K562 (cell line): ENCODE results near the gene ETNK1. TPM values are rescaled to one million over a fixed set of nuclear protein-coding genes. Genes with fewer than 3 reads are reported as not detected.
A peak's percentile ranks its signal among the peaks of the same experiment; 100 is the strongest.

ENCODE experiments used
- ATAC-seq: fragments of 200-7000 bp; cut with Tn5 transposase; 3 replicates; pipeline ENCODE4 v1.9.1; 2020; ENCODE audit warnings: moderate library complexity
- BruUV-seq: library from RNA; stranded (reverse); fragments of 400-500 nt; replicated peaks from 2 replicates; lab custom pipeline; 2021; lab: Mats Ljungman, UMichigan
- CTCF ChIA-PET: fragments of 300-600 bp; formaldehyde crosslinking; extraction: SDS; loops from one replicate; lab custom pipeline; 2021; ENCODE audit warnings: low intra/inter-chr PET ratio; lab: Yijun Ruan, JAX
- POLR2A ChIA-PET: fragments of 300-600, 350-650 bp; sonication (Branson Sonifier 250); formaldehyde crosslinking; extraction: SDS; loops from one replicate; lab custom pipeline; 2021; ENCODE audit warnings: antibody characterized with exemption, inconsistent platforms; lab: Yijun Ruan, JAX
- DNase-seq, 4 experiments: peaks; one replicate each; pipeline versions ENCODE4 v3.0.0 to v3.0.0-alpha.2; 2011 to 2018; ENCODE audit warnings: low spot score in 3 of 4, mixed read lengths in 3 of 4; ENCODE audit errors: extremely low read depth in 1 of 4
- FAIRE-seq: peaks from 2 replicates; lab custom pipeline; 2011; peaks lifted over from hg19 to GRCh38; lab: Jason Lieb, UNC
- H2AFZ ChIP-seq: 2 replicates; pipeline ENCODE4 v1.6.0; 2011; ENCODE audit warnings: low read depth, low read length, control low read depth, inconsistent platforms
- H3K27ac ChIP-seq: fragments of 200-600 bp; 3 replicates; pipeline ENCODE4 v1.8.0; 2011; ENCODE audit warnings: low read depth, mild to moderate bottlenecking, control low read depth, inconsistent platforms, low read length, moderate library complexity, mixed read lengths; ENCODE audit errors: extremely low read depth
- H3K27me3 ChIP-seq, 2 experiments: fragments of 300-600 bp in 1 of 2; 2 replicates in 1 of 2; 3 replicates in 1 of 2; pipeline versions ENCODE4 v1.6.0 to v1.8.0; 2011; ENCODE audit warnings: inconsistent platforms in 2 of 2, low read length in 2 of 2, mild to moderate bottlenecking in 1 of 2, mixed read lengths in 1 of 2, moderate library complexity in 1 of 2; ENCODE audit not compliant: control insufficient read depth in 2 of 2, insufficient read depth in 2 of 2
- H3K36me3 ChIP-seq: fragments of 300-600 bp; 3 replicates; pipeline ENCODE4 v1.8.0; 2011; ENCODE audit warnings: mild to moderate bottlenecking, low read length, inconsistent platforms; ENCODE audit not compliant: control insufficient read depth, insufficient read depth
- H3K4me1 ChIP-seq, 2 experiments: fragments of 200-600 bp in 1 of 2; replicated peaks in 1 of 2; 2 replicates in 1 of 2; 3 replicates in 1 of 2; pipeline versions ENCODE4 v1.5.1 to v1.8.0; 2011; ENCODE audit warnings: inconsistent platforms in 2 of 2, low read length in 2 of 2, mild to moderate bottlenecking in 1 of 2, mixed read lengths in 1 of 2, moderate library complexity in 1 of 2; ENCODE audit not compliant: control insufficient read depth in 2 of 2, insufficient read depth in 2 of 2
- H3K4me2 ChIP-seq: 2 replicates; pipeline ENCODE4 v1.6.1; 2011; ENCODE audit warnings: low read length, control low read depth, inconsistent platforms, mixed read lengths; ENCODE audit not compliant: insufficient read depth
- H3K4me3 ChIP-seq: fragments of 200-600 bp; sonication (generic), shearing (Covaris generic); 2 replicates; pipeline ENCODE4 v1.5.1; 2016; ENCODE audit warnings: control low read depth, inconsistent platforms
- H3K79me2 ChIP-seq: fragments of 200-600 bp; 3 replicates; pipeline ENCODE4 v1.8.0; 2011; ENCODE audit warnings: low read length, inconsistent platforms; ENCODE audit not compliant: control insufficient read depth, insufficient read depth
- H3K9ac ChIP-seq, 2 experiments: 2 replicates each; pipeline versions ENCODE4 v1.6.0 to v1.6.1; 2011; ENCODE audit warnings: low read depth in 2 of 2, low read length in 2 of 2, control low read depth in 1 of 2, inconsistent platforms in 1 of 2, mild to moderate bottlenecking in 1 of 2, mixed read lengths in 1 of 2; ENCODE audit not compliant: insufficient read depth in 1 of 2
- H3K9me1 ChIP-seq: one replicate; pipeline ENCODE4 v1.6.0; 2011; ENCODE audit warnings: inconsistent platforms, mild to moderate bottlenecking, low read length, moderate library complexity; ENCODE audit not compliant: control insufficient read depth, insufficient read depth
- H3K9me3 ChIP-seq: replicated peaks from 2 replicates; pipeline ENCODE4 v1.5.1; 2011; ENCODE audit warnings: low read depth, low read length, inconsistent platforms; ENCODE audit not compliant: control insufficient read depth, insufficient read depth
- H4K20me1 ChIP-seq: replicated peaks from 2 replicates; pipeline ENCODE4 v1.6.1; 2011; ENCODE audit warnings: low read length, inconsistent platforms, mixed read lengths; ENCODE audit not compliant: control insufficient read depth, insufficient read depth
- C11orf30 ChIP-seq: fragments of 450-650 bp; IDR thresholded peaks from 2 replicates; pipeline ENCODE4 v1.6.1; 2016; ENCODE audit warnings: low read depth, mild to moderate bottlenecking
- MAFK ChIP-seq: IDR thresholded peaks from 2 replicates; pipeline ENCODE4 v1.6.1; 2011; ENCODE audit warnings: low read length, improper control_type of control experiment
- MIER1 ChIP-seq: fragments of 450-650 bp; IDR thresholded peaks from 2 replicates; pipeline ENCODE4 v1.6.1; 2016; ENCODE audit warnings: antibody characterized with exemption, mild to moderate bottlenecking, low read depth
- NEUROD1 ChIP-seq: fragments of 150-350 bp; IDR thresholded peaks from 2 replicates; pipeline ENCODE4 v1.6.1; 2014; ENCODE audit warnings: borderline replicate concordance, low read length, low read depth; ENCODE audit not compliant: partially characterized antibody
- SP2 ChIP-seq: IDR thresholded peaks from 2 replicates; pipeline ENCODE4 v1.6.1; 2011; ENCODE audit warnings: mild to moderate bottlenecking, low read depth, low read length, moderate library complexity; ENCODE audit not compliant: poor library complexity, severe bottlenecking; ENCODE audit errors: extremely low read depth
- ZBED1 ChIP-seq: IDR thresholded peaks from 2 replicates; pipeline ENCODE4 v1.6.1; 2014
- ZKSCAN1 ChIP-seq: fragments of 150-350 bp; IDR thresholded peaks from 2 replicates; pipeline ENCODE4 v1.6.1; 2016; ENCODE audit warnings: low read depth, low read length
- ZNF146 ChIP-seq: IDR thresholded peaks from one replicate; pipeline ENCODE4 v1.6.1; 2018; ENCODE audit warnings: missing compliant biosample characterization; ENCODE audit not compliant: unreplicated experiment
- ZNF253 ChIP-seq: fragments of 250-450 bp; sonication (Bioruptor Pico); conservative IDR thresholded peaks from 2 replicates; pipeline ENCODE4 v1.6.1; 2021; ENCODE audit warnings: mild to moderate bottlenecking
- ZNF316 ChIP-seq: fragments of 450-650 bp; IDR thresholded peaks from 2 replicates; pipeline ENCODE4 v1.6.1; 2016
- whole genome bisulfite sequencing: fragments of 100-300 bp; shearing (Covaris generic); methylation state at CpG from one replicate; pipeline ENCODE4 v1.1.6; 2016; ENCODE audit warnings: low coverage, mixed read lengths; ENCODE audit not compliant: insufficient coverage; ENCODE audit errors: missing lambda C conversion rate; 5-methylcytosine and 5-hydroxymethylcytosine counted together
- in situ Hi-C: fragments of 300-500 bp; cut with MboI; formaldehyde crosslinking; loops from 4 replicates; pipeline ENCODE4 v1.15.0; 2018; ENCODE audit warnings: inconsistent platforms, mixed read lengths
- intact Hi-C: fragments of 100-400 bp; cut with micrococcal nuclease; formaldehyde crosslinking; loops from 2 replicates; pipeline ENCODE4 v1.14.2; 2022
- polyA plus RNA-seq, 8 experiments: library from polyadenylated mRNA; depleted of rRNA in 4 of 8; stranded (reverse) in 5 of 8; unstranded in 3 of 8; fragments of >200 nt; fragmentation: Nextera tagmentation in 2 of 8; fragmentation: Illumina TruSeq in 1 of 8; extraction: Ambion mirVana in 2 of 8; extraction: Trizol in 1 of 8; gene quantifications; 2 replicates each; pipeline versions ENCODE4 v1.2.1 to v1.2.3, GENCODE V29; 2011 to 2014; ENCODE audit warnings: inconsistent platforms in 1 of 8, missing spikeins in 1 of 8
- total RNA-seq, 7 experiments: library from RNA; depleted of rRNA in 6 of 7; stranded (reverse); fragments of >200 nt in 6 of 7; fragmentation: Illumina TruSeq in 2 of 7; extraction: Trizol in 2 of 7; gene quantifications; 2 replicates each; pipeline versions ENCODE4 v1.2.1 to v1.2.3, GENCODE V29; 2011 to 2021; ENCODE audit warnings: low replicate concordance in 1 of 7
- TF ChIP-seq, protein P1 (sequence below): fragments of 250-450 bp; sonication (Bioruptor Pico); IDR thresholded peaks from 2 replicates; pipeline ENCODE4 v1.8.0; 2021; ENCODE audit warnings: moderate library complexity, mild to moderate bottlenecking, inconsistent platforms
- TF ChIP-seq, protein P2 (sequence below), 3 experiments: fragments of 200-800 bp in 1 of 3; fragments of 250-450 bp in 1 of 3; fragments of 450-650 bp in 1 of 3; sonication (Bioruptor Pico) in 1 of 3; sonication (Bioruptor generic) in 1 of 3; formaldehyde crosslinking in 1 of 3; IDR thresholded peaks; 2 replicates each; pipeline versions ENCODE4 v1.6.1 to v1.8.0; 2016 to 2022; ENCODE audit warnings: mild to moderate bottlenecking in 2 of 3, missing genetic modification characterization in 2 of 3, missing compliant biosample characterization in 1 of 3, moderate library complexity in 1 of 3

Gene ETNK1
- total and polyA plus RNA-seq, 9 of the 15 experiments (the other 6 are each of a cell fraction or from before 2014, with no cell fraction given): 10.0 to 70.5 (median 36.0) TPM

DNA sequence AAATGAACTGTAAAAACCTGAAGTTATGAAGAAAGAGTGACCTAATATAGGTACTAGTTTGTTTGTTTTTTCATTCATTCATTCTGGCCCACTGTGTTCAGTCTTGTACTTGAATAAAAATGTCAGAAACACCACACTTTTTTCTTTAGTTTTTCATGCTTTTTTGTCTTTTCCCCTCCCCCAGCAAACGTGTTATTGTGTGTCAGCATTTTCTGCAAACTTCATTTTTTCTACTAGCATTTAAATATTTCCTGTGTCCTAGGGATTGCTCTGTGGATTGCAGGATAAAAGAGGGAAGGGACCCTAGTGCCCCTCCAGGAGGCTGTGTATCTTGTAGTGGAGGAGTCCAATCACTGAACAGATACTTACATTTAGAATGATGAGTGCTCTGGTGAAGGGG is 42.2 kb downstream of the ETNK1 start:
- peaks cover 63% of the 10 kb centered on the region; the same call in 2 of the 3 replicates for H3K36me3 ChIP-seq
- no peaks in the 10 kb centered on the region for H3K9me1 ChIP-seq
- FAIRE-seq: no peak
- ChIA-PET POLR2A (no interaction called here), CTCF (no interaction called here)
- no peaks in the 10 kb centered on the region for H3K9me3 ChIP-seq
- in situ Hi-C loops (no loop called here), intact Hi-C loops (no loop called here)
- BruUV-seq: no TSS peak
- ATAC-seq: no peak
- H3K9ac ChIP-seq: no peak overlapping the region
- no peak for DNase-seq
- no peaks in the 10 kb centered on the region for H3K4me1 ChIP-seq
- no peaks in the 10 kb centered on the region for H3K27me3 ChIP-seq
- H3K79me2 ChIP-seq: no peaks in the 10 kb centered on the region
- no peak overlapping the region for H3K27ac ChIP-seq
- no peak overlapping the region for H3K4me2 ChIP-seq
- 0% methylated on average over 1 of the region's 1 CpG for WGBS
- no peak overlapping the region for H3K4me3 ChIP-seq
- TF ChIP-seq MAFK (peak; percentile 12; the same call in 1 of the 2 replicates), ZBED1 (no peak), SP2 (no peak), C11orf30 (peak; percentile 61), MIER1 (no peak), NEUROD1 (no peak), ZNF253 (CRISPR knock-in tag) (no peak), ZNF316 (peak; percentile 85), ZKSCAN1 (no peak), ZNF146 (CRISPR knock-in tag) (no peak)
- TF ChIP-seq, protein P1, sequence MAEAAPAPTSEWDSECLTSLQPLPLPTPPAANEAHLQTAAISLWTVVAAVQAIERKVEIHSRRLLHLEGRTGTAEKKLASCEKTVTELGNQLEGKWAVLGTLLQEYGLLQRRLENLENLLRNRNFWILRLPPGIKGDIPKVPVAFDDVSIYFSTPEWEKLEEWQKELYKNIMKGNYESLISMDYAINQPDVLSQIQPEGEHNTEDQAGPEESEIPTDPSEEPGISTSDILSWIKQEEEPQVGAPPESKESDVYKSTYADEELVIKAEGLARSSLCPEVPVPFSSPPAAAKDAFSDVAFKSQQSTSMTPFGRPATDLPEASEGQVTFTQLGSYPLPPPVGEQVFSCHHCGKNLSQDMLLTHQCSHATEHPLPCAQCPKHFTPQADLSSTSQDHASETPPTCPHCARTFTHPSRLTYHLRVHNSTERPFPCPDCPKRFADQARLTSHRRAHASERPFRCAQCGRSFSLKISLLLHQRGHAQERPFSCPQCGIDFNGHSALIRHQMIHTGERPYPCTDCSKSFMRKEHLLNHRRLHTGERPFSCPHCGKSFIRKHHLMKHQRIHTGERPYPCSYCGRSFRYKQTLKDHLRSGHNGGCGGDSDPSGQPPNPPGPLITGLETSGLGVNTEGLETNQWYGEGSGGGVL (CRISPR knock-in tag): no peak
- TF ChIP-seq, protein P2, sequence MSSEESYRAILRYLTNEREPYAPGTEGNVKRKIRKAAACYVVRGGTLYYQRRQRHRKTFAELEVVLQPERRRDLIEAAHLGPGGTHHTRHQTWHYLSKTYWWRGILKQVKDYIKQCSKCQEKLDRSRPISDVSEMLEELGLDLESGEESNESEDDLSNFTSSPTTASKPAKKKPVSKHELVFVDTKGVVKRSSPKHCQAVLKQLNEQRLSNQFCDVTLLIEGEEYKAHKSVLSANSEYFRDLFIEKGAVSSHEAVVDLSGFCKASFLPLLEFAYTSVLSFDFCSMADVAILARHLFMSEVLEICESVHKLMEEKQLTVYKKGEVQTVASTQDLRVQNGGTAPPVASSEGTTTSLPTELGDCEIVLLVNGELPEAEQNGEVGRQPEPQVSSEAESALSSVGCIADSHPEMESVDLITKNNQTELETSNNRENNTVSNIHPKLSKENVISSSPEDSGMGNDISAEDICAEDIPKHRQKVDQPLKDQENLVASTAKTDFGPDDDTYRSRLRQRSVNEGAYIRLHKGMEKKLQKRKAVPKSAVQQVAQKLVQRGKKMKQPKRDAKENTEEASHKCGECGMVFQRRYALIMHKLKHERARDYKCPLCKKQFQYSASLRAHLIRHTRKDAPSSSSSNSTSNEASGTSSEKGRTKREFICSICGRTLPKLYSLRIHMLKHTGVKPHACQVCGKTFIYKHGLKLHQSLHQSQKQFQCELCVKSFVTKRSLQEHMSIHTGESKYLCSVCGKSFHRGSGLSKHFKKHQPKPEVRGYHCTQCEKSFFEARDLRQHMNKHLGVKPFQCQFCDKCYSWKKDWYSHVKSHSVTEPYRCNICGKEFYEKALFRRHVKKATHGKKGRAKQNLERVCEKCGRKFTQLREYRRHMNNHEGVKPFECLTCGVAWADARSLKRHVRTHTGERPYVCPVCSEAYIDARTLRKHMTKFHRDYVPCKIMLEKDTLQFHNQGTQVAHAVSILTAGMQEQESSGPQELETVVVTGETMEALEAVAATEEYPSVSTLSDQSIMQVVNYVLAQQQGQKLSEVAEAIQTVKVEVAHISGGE (CRISPR knock-in tag; IDR thresholded peaks at IDR 0.05): no peak
- H2AFZ ChIP-seq: no peak overlapping the region
- H4K20me1 ChIP-seq: no peaks in the 10 kb centered on the region
